ENCODE results near the gene GREM2. TPM values are rescaled to one million over a fixed set of nuclear protein-coding genes. Genes with fewer than 3 reads are reported as not detected.

The GREM2 gene
- total RNA-seq, 1 experiment from 2014 or later, result not detected

GRCh38 chr1:240498335-240498734 is 113.6 kb downstream of the GREM2 start:
- ChIA-PET POLR2A (no interaction called here), CTCF (no interaction called here)
- no TSS peak for BruUV-seq (replicated peaks)
- H3K9me3 ChIP-seq (ENCODE audit: control insufficient read depth, insufficient read depth, low read depth, low read length), result no peaks in the 10 kb centered on the region
- ATAC-seq (no peak), DNase-seq (ENCODE audit: low read depth, low spot score) (no peak)
- no peaks in the 10 kb centered on the region for H3K36me3 ChIP-seq (ENCODE audit: control insufficient read depth, insufficient read depth, low read length)
- in situ Hi-C loops (cut with HindIII; ENCODE audit: low pct_unique_long_range_greater_than_20kb, low sequenced_read_pairs) (no loop called here), intact Hi-C loops (cut with micrococcal nuclease; ENCODE audit: unreplicated experiment) (no loop called here)
- no peak for TF ChIP-seq CTCF (IDR thresholded peaks at IDR 0.05)
- no peak for TF ChIP-seq TCF7L2 (IDR thresholded peaks at IDR 0.05; ENCODE audit: low read depth, low read length)
- no peak overlapping the region for H3K4me3 ChIP-seq (ENCODE audit: low read depth in 2 of 2, low read length in 2 of 2)
- no peaks in the 10 kb centered on the region for H3K4me1 ChIP-seq (ENCODE audit: control insufficient read depth, insufficient read depth, low read length)
- H3K27me3 ChIP-seq (ENCODE audit: control insufficient read depth, insufficient read depth, low read length), result no peaks in the 10 kb centered on the region
- no peak overlapping the region for H3K27ac ChIP-seq (ENCODE audit: low read length)

GRCh38 chr1:240497908-240498307 is 114.0 kb downstream of the GREM2 start:
- no peak for TF ChIP-seq CTCF (IDR thresholded peaks at IDR 0.05)
- no peak for TF ChIP-seq TCF7L2 (IDR thresholded peaks at IDR 0.05; ENCODE audit: low read depth, low read length)
- no peak for TF ChIP-seq REST (IDR thresholded peaks at IDR 0.05; ENCODE audit: insufficient read depth in 1 of 2, low read depth in 2 of 2, low read length in 1 of 2)
- no peak for TF ChIP-seq POLR2AphosphoS5 (IDR thresholded peaks at IDR 0.05; ENCODE audit: low read depth, low read length)
- TF ChIP-seq SIN3A (IDR thresholded peaks at IDR 0.05; ENCODE audit: borderline replicate concordance, insufficient read depth, low read depth, low read length), result no peak
- ATAC-seq, result no peak
- no peak for DNase-seq (ENCODE audit: low read depth, low spot score)
- ChIA-PET CTCF (no interaction called here), POLR2A (no interaction called here)
- no peak overlapping the region for H3K27ac ChIP-seq (ENCODE audit: low read length)
- no peaks in the 10 kb centered on the region for H3K4me1 ChIP-seq (ENCODE audit: control insufficient read depth, insufficient read depth, low read length)
- no TSS peak for BruUV-seq (replicated peaks)
- intact Hi-C loops (cut with micrococcal nuclease; ENCODE audit: unreplicated experiment) (no loop called here), in situ Hi-C loops (cut with HindIII; ENCODE audit: low pct_unique_long_range_greater_than_20kb, low sequenced_read_pairs) (no loop called here)
- no peak overlapping the region for H3K4me3 ChIP-seq (ENCODE audit: low read depth in 2 of 2, low read length in 2 of 2)
- H3K36me3 ChIP-seq (ENCODE audit: control insufficient read depth, insufficient read depth, low read length), result no peaks in the 10 kb centered on the region
- H3K27me3 ChIP-seq (ENCODE audit: control insufficient read depth, insufficient read depth, low read length), result no peaks in the 10 kb centered on the region
- no peaks in the 10 kb centered on the region for H3K9me3 ChIP-seq (ENCODE audit: control insufficient read depth, insufficient read depth, low read depth, low read length)

- Histone ChIP-seq H3K27ac (ENCODE audit: low read length) (no peak overlapping the region), H3K4me3 (ENCODE audit: low read depth in 2 of 2, low read length in 2 of 2) (no peak overlapping the region), H3K36me3 (ENCODE audit: control insufficient read depth, insufficient read depth, low read length) (no peaks in the 10 kb centered on the region), H3K27me3 (ENCODE audit: control insufficient read depth, insufficient read depth, low read length) (no peaks in the 10 kb centered on the region), H3K4me1 (ENCODE audit: control insufficient read depth, insufficient read depth, low read length) (no peaks in the 10 kb centered on the region), H3K9me3 (ENCODE audit: control insufficient read depth, insufficient read depth, low read depth, low read length) (no peaks in the 10 kb centered on the region)
- ATAC-seq (no peak), DNase-seq (ENCODE audit: low read depth, low spot score) (no peak)
- POLR2A ChIA-PET, result no interaction called here
- in situ Hi-C loops (cut with HindIII; ENCODE audit: low pct_unique_long_range_greater_than_20kb, low sequenced_read_pairs), result no loop called here
- CTCF ChIA-PET, result no interaction called here
- BruUV-seq (replicated peaks), result no TSS peak
- intact Hi-C loops (cut with micrococcal nuclease; ENCODE audit: unreplicated experiment), result no loop called here
- no peak for TF ChIP-seq REST (IDR thresholded peaks at IDR 0.05; ENCODE audit: insufficient read depth in 1 of 2, low read depth in 2 of 2, low read length in 1 of 2)
- TF ChIP-seq SIN3A (IDR thresholded peaks at IDR 0.05; ENCODE audit: borderline replicate concordance, insufficient read depth, low read depth, low read length), result no peak
- TF ChIP-seq POLR2AphosphoS5 (IDR thresholded peaks at IDR 0.05; ENCODE audit: low read depth, low read length), result no peak
- TF ChIP-seq CTCF (IDR thresholded peaks at IDR 0.05), result no peak
- TF ChIP-seq TCF7L2 (IDR thresholded peaks at IDR 0.05; ENCODE audit: low read depth, low read length), result no peak
Measured at GRCh38 chr1:240496941-240497340, 115.0 kb downstream of the GREM2 start.
